ENCODE results near the gene ZNF784. TPM values are rescaled to one million over a fixed set of nuclear protein-coding genes. Genes with fewer than 3 reads are reported as not detected.

ZNF784 gene
- total and polyA plus RNA-seq, 2 of the 8 experiments (the other 6 are each of a cell fraction or from before 2014, with no cell fraction given): 6.5 to 8.0 TPM

- TF ChIP-seq SAP30 (IDR thresholded peaks at IDR 0.05; ENCODE audit: insufficient read depth, insufficient replicate concordance, low read length) (no peak), BACH1 (IDR thresholded peaks at IDR 0.05; ENCODE audit: low read length) (peak; percentile 95), MAX (IDR thresholded peaks at IDR 0.05) (no peak), TAF7 (optimal IDR thresholded peaks at IDR 0.05; ENCODE audit: borderline replicate concordance, low read depth, low read length) (peak; percentile 9), SP2 (IDR thresholded peaks at IDR 0.05; ENCODE audit: low read length) (no peak), CTBP2 (IDR thresholded peaks at IDR 0.05; ENCODE audit: borderline replicate concordance, insufficient read depth, insufficient read length, low read length) (peak; percentile 70), GTF2F1 (IDR thresholded peaks at IDR 0.05; ENCODE audit: borderline replicate concordance, low read depth, low read length) (no peak), TBP (IDR thresholded peaks at IDR 0.05; ENCODE audit: low read depth, low read length) (peak; percentile 48), SP1 (IDR thresholded peaks at IDR 0.05; ENCODE audit: low read depth, low read length) (peak; percentile 82), RXRA (IDR thresholded peaks at IDR 0.05; ENCODE audit: insufficient read depth, low read depth, low read length) (no peak), SIN3A (conservative IDR thresholded peaks at IDR 0.05 in 1 of 2, IDR thresholded peaks at IDR 0.05 in 1 of 2; ENCODE audit: low read depth in 1 of 2, low read length in 2 of 2) (peak in 1 of 2 experiments; percentile 52; a peak in 1 of 4 replicates), CBX8 (IDR thresholded peaks at IDR 0.05; ENCODE audit: borderline replicate concordance, low read depth, low read length) (no peak), KDM4A (IDR thresholded peaks at IDR 0.05; ENCODE audit: low read depth, low read length, severe bottlenecking) (peak; percentile 86), HDAC2 (IDR thresholded peaks at IDR 0.05; ENCODE audit: borderline replicate concordance in 1 of 2, low read depth in 2 of 2, low read length in 2 of 2) (peak; percentile 93 to 97; a peak in 3 of 4 replicates)
These were observed 23.6 kb upstream of the ZNF784 start, which contains the start of gene CCDC106 (continued) for GRCh38 chr19:55647732-55648584.
